Stimulated activated naive CD4-positive, alpha-beta T cell treated with Interleukin-2 at 50 U/mL for 16 hours (primary cell): ENCODE measurements around the gene AMN.

Source experiments
- DNase-seq: peaks from one replicate; lab custom pipeline; 2025; lab: John Stamatoyannopoulos, UW

Gene AMN

DNA sequence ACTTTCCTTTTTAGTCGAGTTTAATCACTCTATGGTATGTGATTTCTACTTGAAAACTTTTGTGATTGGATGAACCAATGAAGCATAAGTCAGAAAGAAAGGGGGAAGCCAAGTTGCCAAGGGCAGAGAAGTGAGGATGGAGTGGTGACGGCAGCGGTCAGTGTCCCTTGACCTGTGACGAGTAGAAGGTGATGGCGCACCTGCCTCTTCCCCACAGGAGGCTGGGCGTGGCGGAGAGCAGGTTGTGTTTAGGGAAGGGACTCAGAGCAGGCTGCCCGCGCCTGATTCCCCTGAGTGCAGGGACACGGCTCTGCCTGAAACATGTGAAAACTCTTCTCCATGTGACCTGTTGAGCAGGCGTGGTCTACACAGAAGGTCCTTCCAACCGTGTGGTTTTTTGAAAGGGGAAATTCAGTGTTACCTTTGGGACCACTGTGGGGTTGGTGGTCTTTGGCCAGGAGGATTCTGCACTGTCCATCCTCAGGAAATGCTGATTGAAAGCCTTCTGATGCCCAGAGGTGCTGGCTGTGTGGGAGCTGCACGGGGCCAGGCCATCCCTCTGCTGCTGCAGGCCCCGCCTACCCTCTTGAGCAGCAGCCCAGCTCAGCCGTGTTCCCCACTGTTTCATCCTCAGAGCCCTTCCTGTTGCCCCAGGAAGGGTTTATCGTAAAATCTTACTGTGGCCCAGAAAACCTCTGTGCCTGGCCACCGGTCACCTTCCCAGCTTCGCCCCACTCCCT lies 23.5 kb upstream of the AMN start:
- no peak for DNase-seq

- no peak for DNase-seq
Observed at GRCh38 chr14:102899516-102899900, 23.0 kb upstream of the AMN start.

GRCh38 chr14:102900631-102901571 lies 21.6 kb upstream of the AMN start:
- no peak for DNase-seq

DNA sequence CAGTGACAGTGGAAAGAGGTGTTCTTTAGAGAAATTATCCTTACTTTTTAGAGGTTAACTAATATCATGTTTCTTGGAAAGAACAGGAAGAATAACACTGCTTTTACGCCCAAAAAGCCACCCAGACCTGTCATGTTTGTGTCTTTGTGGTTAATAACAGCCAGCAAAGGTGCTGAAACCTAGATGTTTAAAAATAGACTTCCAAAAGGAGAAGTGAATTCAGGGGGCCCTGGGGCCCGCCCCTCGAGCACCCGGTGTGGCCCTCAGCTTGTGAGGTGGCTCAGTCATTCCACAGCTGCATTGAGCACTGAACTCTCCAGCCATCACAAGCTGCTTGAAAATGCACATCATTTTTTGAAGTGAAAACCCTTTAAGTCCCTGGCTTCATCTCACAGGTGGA lies 20.8 kb upstream of the AMN start:
- DNase-seq, result no peak

- no peak for DNase-seq
Observed at GRCh38 chr14:102902086-102902485, 20.4 kb upstream of the AMN start.

DNA sequence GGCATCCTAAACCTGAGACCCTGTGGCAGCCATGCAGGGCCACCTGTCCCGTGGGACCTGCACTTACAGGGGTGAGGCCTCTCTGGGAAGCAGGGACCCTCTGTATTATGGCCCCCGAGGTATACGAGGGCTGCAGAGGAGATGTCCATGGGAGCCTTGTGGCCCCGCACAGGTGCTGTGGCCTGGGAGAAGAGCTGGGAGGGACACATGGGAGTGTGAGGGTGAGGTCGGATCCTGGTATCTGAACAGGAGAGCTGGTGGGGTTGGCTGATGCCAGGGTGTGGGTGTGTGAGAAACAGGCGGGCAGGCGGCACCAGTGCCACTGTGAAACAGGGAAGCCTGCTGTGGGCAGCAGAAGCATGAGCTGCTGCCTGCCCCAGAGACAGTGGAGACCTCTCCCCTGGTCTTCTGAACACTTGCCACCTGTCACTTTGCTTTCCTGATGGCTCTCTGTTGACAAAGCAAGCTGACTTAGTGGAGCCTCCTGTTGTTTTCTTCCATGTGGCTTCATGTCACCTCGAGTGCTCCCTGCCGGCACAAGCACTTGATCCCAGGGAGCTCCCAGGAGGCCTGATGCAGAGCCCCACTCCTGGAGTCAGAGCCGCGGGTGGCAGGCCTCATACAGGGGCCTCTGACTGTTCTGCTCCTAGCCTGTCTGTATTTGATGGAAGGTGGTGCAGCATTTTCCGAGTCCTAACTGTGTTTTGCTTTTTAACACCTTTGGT lies 19.8 kb upstream of the AMN start:
- DNase-seq, result no peak

- no peak for DNase-seq
Observed at GRCh38 chr14:102903248-102903888, 19.1 kb upstream of the AMN start.

GRCh38 chr14:102903889-102904512 lies 18.5 kb upstream of the AMN start:
- no peak for DNase-seq

GRCh38 chr14:102905116-102906108 lies 17.1 kb upstream of the AMN start:
- no peak for DNase-seq

DNA sequence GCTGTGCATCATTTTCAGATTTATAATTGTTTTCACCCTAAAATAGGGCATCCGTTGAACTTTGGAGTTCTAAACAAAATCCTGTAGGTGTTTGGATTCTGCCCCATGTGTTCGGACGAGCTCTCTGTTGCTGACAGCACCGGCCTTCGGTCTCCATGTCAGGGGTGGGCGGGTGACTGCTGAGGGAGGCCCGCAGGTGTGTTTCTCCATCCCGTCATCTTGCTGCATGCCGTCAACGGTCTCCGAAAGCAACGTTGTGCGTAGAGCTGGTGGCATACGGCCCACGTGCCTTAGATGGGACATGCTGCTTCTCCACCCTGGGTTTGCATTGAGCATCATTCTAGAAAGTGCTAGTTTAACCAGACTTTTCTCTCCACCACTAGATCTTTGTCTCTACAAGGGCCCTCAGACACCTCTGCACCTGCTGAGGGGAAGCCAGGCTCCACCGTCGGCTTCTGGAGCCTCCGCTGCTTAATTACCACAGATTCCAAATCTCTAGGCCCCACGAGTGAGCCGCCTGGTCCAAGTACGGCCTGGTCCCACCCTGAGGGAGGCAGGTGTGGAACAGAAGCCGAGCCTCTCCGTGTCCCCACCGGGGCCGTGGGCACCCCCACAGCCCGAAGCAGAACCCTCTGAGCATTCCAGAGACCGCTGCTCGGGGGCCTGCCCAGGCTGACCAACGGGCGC lies 15.7 kb upstream of the AMN start:
- DNase-seq, result no peak

GRCh38 chr14:102907303-102907844 lies 15.1 kb upstream of the AMN start:
- DNase-seq, result no peak

GRCh38 chr14:102907980-102908730 lies 14.3 kb upstream of the AMN start:
- DNase-seq, result no peak

GRCh38 chr14:102908766-102909455 lies 13.6 kb upstream of the AMN start:
- no peak for DNase-seq

DNA sequence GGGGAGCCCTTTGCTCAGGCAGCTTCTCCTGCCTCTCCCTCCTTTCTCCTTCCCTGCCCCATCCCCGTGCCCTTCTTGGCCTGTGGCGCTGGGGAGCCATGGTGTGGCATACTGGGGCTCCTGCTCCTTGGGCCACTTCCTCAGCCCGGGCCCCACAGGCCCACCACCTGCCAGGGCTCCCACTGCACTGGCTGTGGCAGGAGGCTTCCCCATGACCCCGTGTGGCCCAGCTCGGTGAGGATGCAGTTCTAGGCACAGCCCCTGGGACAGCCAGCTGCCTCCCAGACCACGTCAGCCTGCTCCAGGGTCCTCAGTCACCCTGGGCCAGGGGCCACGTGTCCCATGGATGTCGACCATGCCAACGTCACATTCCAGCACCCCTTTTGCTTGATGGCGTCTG lies 13.0 kb upstream of the AMN start:
- no peak for DNase-seq

- no peak for DNase-seq
Observed at GRCh38 chr14:102909911-102910310, 12.6 kb upstream of the AMN start.

GRCh38 chr14:102910442-102910841 lies 12.0 kb upstream of the AMN start:
- DNase-seq, result no peak

DNA sequence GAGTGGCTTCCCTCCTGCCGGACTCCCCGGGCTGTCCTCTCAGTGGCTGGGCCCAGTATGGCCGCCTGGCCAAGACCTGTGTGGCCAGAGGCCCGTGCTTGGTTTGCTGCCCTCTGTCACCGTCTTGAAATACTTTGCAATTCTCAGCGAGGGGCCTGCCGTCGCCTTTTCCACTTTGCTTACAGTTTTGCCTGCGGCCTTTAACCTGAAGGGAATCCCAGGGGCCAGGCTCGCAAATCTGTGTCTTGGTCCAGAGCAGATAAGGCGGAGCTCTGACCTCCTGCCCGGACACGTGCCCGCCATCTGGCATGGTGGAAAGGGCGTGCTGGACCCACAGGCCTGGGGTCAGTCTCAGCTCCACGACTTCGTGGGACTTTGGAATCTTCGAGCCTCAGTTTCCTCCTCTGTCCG lies 10.9 kb upstream of the AMN start:
- no peak for DNase-seq
